ENCODE data around the gene SDR42E2. TPM values are rescaled to one million over a fixed set of nuclear protein-coding genes. Genes with fewer than 3 reads are reported as not detected.

Gene SDR42E2
- total and polyA plus RNA-seq, 2 of the 8 experiments (the other 6 are each of a cell fraction or from before 2014, with no cell fraction given) = 0.08 TPM; not detected in 1

GRCh38 chr16:22171953-22172352, 9.6 kb downstream of the SDR42E2 start (continued):
- TF ChIP-seq CHD7 (IDR thresholded peaks at IDR 0.05; ENCODE audit: insufficient replicate concordance, low read length) (no peak), CTBP2 (IDR thresholded peaks at IDR 0.05; ENCODE audit: borderline replicate concordance, insufficient read depth, insufficient read length, low read length) (no peak), ZNF274 (IDR thresholded peaks at IDR 0.05; ENCODE audit: borderline replicate concordance, extremely low read depth, low read length) (no peak), CREB1 (IDR thresholded peaks at IDR 0.05) (no peak), MAFK (IDR thresholded peaks at IDR 0.05; ENCODE audit: low read depth, low read length) (no peak), CHD1 (IDR thresholded peaks at IDR 0.05; ENCODE audit: low read depth, low read length) (no peak), RBBP5 (IDR thresholded peaks at IDR 0.05; ENCODE audit: borderline replicate concordance, low read depth, low read length) (no peak), RAD21 (IDR thresholded peaks at IDR 0.05 in 1 of 2, conservative IDR thresholded peaks at IDR 0.05 in 1 of 2; ENCODE audit: low read depth in 2 of 2, low read length in 2 of 2) (no peak), SAP30 (IDR thresholded peaks at IDR 0.05; ENCODE audit: insufficient read depth, insufficient replicate concordance, low read length) (no peak), JUND (IDR thresholded peaks at IDR 0.05; ENCODE audit: low read length) (no peak), ATF3 (IDR thresholded peaks at IDR 0.05; ENCODE audit: insufficient read depth, low read depth, low read length) (no peak)
